Lower lobe of right lung (tissue), 2 donors: ENCODE data around the gene GAGE12H. TPM values are rescaled to one million over a fixed set of nuclear protein-coding genes. Genes with fewer than 3 reads are reported as not detected.

Experiments used
- ATAC-seq, 2 donors: fragments of 200-7000 bp; cut with Tn5 transposase; one replicate each; pipeline ENCODE4 v1.9.1; 2020 to 2022; ENCODE audit warnings: mild to moderate bottlenecking in 2 of 2, moderate library complexity in 2 of 2
- DNase-seq: peaks from one replicate; pipeline ENCODE4 v3.0.0-alpha.2; 2020
- H3K27ac ChIP-seq: fragments of 200-600 bp; one replicate; pipeline ENCODE4 v1.8.0; 2022
- H3K27me3 ChIP-seq: fragments of 200-600 bp; one replicate; pipeline ENCODE4 v1.8.0; 2022; ENCODE audit warnings: low read depth
- H3K36me3 ChIP-seq: fragments of 200-600 bp; one replicate; pipeline ENCODE4 v1.8.0; 2022; ENCODE audit warnings: mild to moderate bottlenecking
- H3K4me1 ChIP-seq: fragments of 200-600 bp; one replicate; pipeline ENCODE4 v1.8.0; 2022
- H3K4me3 ChIP-seq: fragments of 200-600 bp; one replicate; pipeline ENCODE4 v1.8.0; 2022; ENCODE audit warnings: mild to moderate bottlenecking
- H3K9me3 ChIP-seq: fragments of 200-600 bp; one replicate; pipeline ENCODE4 v1.8.0; 2022
- CTCF ChIP-seq: fragments of 200-600 bp; IDR thresholded peaks from one replicate; pipeline ENCODE4 v1.8.0; 2022; ENCODE audit warnings: antibody characterized with exemption, mild to moderate bottlenecking
- intact Hi-C: fragments of 100-400 bp; cut with DNase I; formaldehyde crosslinking; loops from one replicate; pipeline ENCODE4 v1.11.0; 2022
- total RNA-seq: library from RNA; stranded (reverse); fragmentation: NEBNext Ultra II Directional; extraction: Animal tissue kit (Norgen Biotek cat#: 25700); gene quantifications from one replicate; pipeline ENCODE4 v1.2.1, GENCODE V29; 2021
- donor health status: DM: no; HTN: yes; CAD: no; lungs with severe emphysema.

GAGE12H gene
- total RNA-seq, 1 donor from 2014 or later: not detected

GRCh38 chrX:49610718-49611310 lies 31.1 kb downstream of the GAGE12H start:
- no peak overlapping the region for H3K4me3 ChIP-seq
- no peak for TF ChIP-seq CTCF
- no peaks in the 10 kb centered on the region for H3K4me1 ChIP-seq
- no peak overlapping the region for H3K27ac ChIP-seq
- intact Hi-C loops: no loop called here
- H3K27me3 ChIP-seq: no peaks in the 10 kb centered on the region
- ATAC-seq (no peak), DNase-seq (no peak)
- H3K9me3 ChIP-seq: no peaks in the 10 kb centered on the region
- no peaks in the 10 kb centered on the region for H3K36me3 ChIP-seq

- ATAC-seq (no peak), DNase-seq (no peak)
- no peaks in the 10 kb centered on the region for H3K27me3 ChIP-seq
- TF ChIP-seq CTCF: no peak
- no peaks in the 10 kb centered on the region for H3K4me1 ChIP-seq
- intact Hi-C loops: no loop called here
- no peak overlapping the region for H3K4me3 ChIP-seq
- no peaks in the 10 kb centered on the region for H3K36me3 ChIP-seq
- no peak overlapping the region for H3K27ac ChIP-seq
- no peaks in the 10 kb centered on the region for H3K9me3 ChIP-seq
Observed at GRCh38 chrX:49618574-49618973, 38.8 kb downstream of the GAGE12H start.

- DNase-seq: no peak
Observed at GRCh38 chrX:49627086-49627777, 47.5 kb downstream of the GAGE12H start.

More at GRCh38 chrX:49627086-49627777, 47.5 kb downstream of the GAGE12H start:
- Histone ChIP-seq H3K4me3 (peak overlapping the region; percentile 19), H3K9me3 (no peaks in the 10 kb centered on the region), H3K36me3 (no peaks in the 10 kb centered on the region), H3K27ac (no peak overlapping the region), H3K27me3 (no peaks in the 10 kb centered on the region), H3K4me1 (no peaks in the 10 kb centered on the region)
- intact Hi-C loops: no loop called here
- ATAC-seq: peak in 1 of 2 donors; percentile 24
- no peak for TF ChIP-seq CTCF

Other genes with a start within 250 kb of the GAGE12H start
- gene GAGE13, start 248.4 kb upstream of the GAGE12H start, total RNA-seq: not detected
- gene GAGE12C, start 47.8 kb upstream of the GAGE12H start, total RNA-seq: not detected
- gene GAGE12D, start 38.2 kb upstream of the GAGE12H start, total RNA-seq: not detected
- gene GAGE12E, start 28.7 kb upstream of the GAGE12H start, total RNA-seq: not detected
- not detected for gene GAGE12F, start 19.1 kb upstream of the GAGE12H start, total RNA-seq
- gene GAGE12G, start 9.5 kb upstream of the GAGE12H start, total RNA-seq: not detected
- gene GAGE2A, start 9.5 kb downstream of the GAGE12H start, total RNA-seq: not detected
- gene GAGE1, start 19.1 kb downstream of the GAGE12H start, total RNA-seq: not detected
- gene PAGE1, start 116.0 kb downstream of the GAGE12H start, total RNA-seq: not detected
- not detected for gene PAGE4, start 249.4 kb downstream of the GAGE12H start, total RNA-seq